ENCODE measurements around the gene TRIM33.

GRCh38 chr1:114355240-114355639, 155.8 kb downstream of the TRIM33 start:
- no peak for TF ChIP-seq CTCF (conservative IDR thresholded peaks at IDR 0.05; ENCODE audit: low read depth, low read length)
- no peak for TF ChIP-seq EZH2 (IDR thresholded peaks at IDR 0.05; ENCODE audit: borderline replicate concordance, low read depth, low read length, poor library complexity, severe bottlenecking)
